Skeletal muscle cell (primary cell): ENCODE results near the gene USH1C.

ENCODE experiments used
- DNase-seq: peaks from one replicate; pipeline ENCODE4 v3.0.0-alpha.2; 2010; ENCODE audit warnings: low read depth
- H3K4me3 ChIP-seq: 2 replicates; pipeline ENCODE4 v1.5.1; 2011; ENCODE audit warnings: low read depth, mild to moderate bottlenecking, control low read depth, low read length, moderate library complexity

The USH1C gene

GRCh38 chr11:17571431-17572358 lies 27.5 kb upstream of the USH1C start:
- no peak overlapping the region for H3K4me3 ChIP-seq

GRCh38 chr11:17570034-17570433 lies 25.8 kb upstream of the USH1C start:
- no peak for DNase-seq
- no peak overlapping the region for H3K4me3 ChIP-seq

More at GRCh38 chr11:17571431-17572358, 27.5 kb upstream of the USH1C start:
- no peak for DNase-seq

- H3K4me3 ChIP-seq: no peak overlapping the region
- DNase-seq: no peak
Measured at GRCh38 chr11:17568944-17569343, 24.7 kb upstream of the USH1C start.

- no peak overlapping the region for H3K4me3 ChIP-seq
- DNase-seq: no peak
Measured at GRCh38 chr11:17564687-17565042, 20.4 kb upstream of the USH1C start.

- no peak overlapping the region for H3K4me3 ChIP-seq
- DNase-seq: no peak
Measured at GRCh38 chr11:17563961-17564686, 19.9 kb upstream of the USH1C start.

GRCh38 chr11:17563231-17563646 lies 19.0 kb upstream of the USH1C start:
- no peak overlapping the region for H3K4me3 ChIP-seq
- no peak for DNase-seq

- no peak for DNase-seq
Measured at GRCh38 chr11:17561526-17561925, 17.3 kb upstream of the USH1C start.

GRCh38 chr11:17561111-17561415 lies 16.8 kb upstream of the USH1C start:
- no peak overlapping the region for H3K4me3 ChIP-seq
- DNase-seq: no peak

More at GRCh38 chr11:17561526-17561925, 17.3 kb upstream of the USH1C start:
- no peak overlapping the region for H3K4me3 ChIP-seq

- DNase-seq: no peak
Measured at GRCh38 chr11:17560281-17561110, 16.3 kb upstream of the USH1C start.

GRCh38 chr11:17559341-17560087 lies 15.3 kb upstream of the USH1C start:
- no peak for DNase-seq
- no peak overlapping the region for H3K4me3 ChIP-seq

More at GRCh38 chr11:17560281-17561110, 16.3 kb upstream of the USH1C start:
- no peak overlapping the region for H3K4me3 ChIP-seq

GRCh38 chr11:17558916-17559315 lies 14.7 kb upstream of the USH1C start:
- DNase-seq: no peak
- no peak overlapping the region for H3K4me3 ChIP-seq

GRCh38 chr11:17558025-17558780 lies 14.0 kb upstream of the USH1C start:
- no peak overlapping the region for H3K4me3 ChIP-seq
- DNase-seq: no peak

GRCh38 chr11:17556999-17557398 lies 12.8 kb upstream of the USH1C start:
- no peak for DNase-seq
- H3K4me3 ChIP-seq: no peak overlapping the region

GRCh38 chr11:17554487-17554886 lies 10.3 kb upstream of the USH1C start:
- no peak overlapping the region for H3K4me3 ChIP-seq
- DNase-seq: no peak

GRCh38 chr11:17553249-17553546 lies 9.0 kb upstream of the USH1C start:
- no peak for DNase-seq

GRCh38 chr11:17552392-17553248 lies 8.4 kb upstream of the USH1C start:
- no peak for DNase-seq
- H3K4me3 ChIP-seq: no peak overlapping the region

More at GRCh38 chr11:17553249-17553546, 9.0 kb upstream of the USH1C start:
- H3K4me3 ChIP-seq: no peak overlapping the region

- no peak overlapping the region for H3K4me3 ChIP-seq
- no peak for DNase-seq
Measured at GRCh38 chr11:17552041-17552355, 7.8 kb upstream of the USH1C start.
